IMR-90 (cell line): ENCODE data around the gene HMG20B. TPM values are rescaled to one million over a fixed set of nuclear protein-coding genes. Genes with fewer than 3 reads are reported as not detected.

Experiments used
- ATAC-seq: fragments of 200-7000 bp; cut with Tn5 transposase; 2 replicates; pipeline ENCODE4 v1.9.1; 2020; ENCODE audit warnings: low read depth, mild to moderate bottlenecking, moderate library complexity
- BruUV-seq: library from RNA; stranded (reverse); fragments of 400-500 nt; replicated peaks from 2 replicates; lab custom pipeline; 2021; lab: Mats Ljungman, UMichigan
- CTCF ChIA-PET: fragments of 300-600 bp; formaldehyde crosslinking; extraction: SDS; loops from one replicate; lab custom pipeline; 2021; ENCODE audit warnings: antibody characterized with exemption; lab: Yijun Ruan, JAX
- POLR2A ChIA-PET: fragments of 300-600 bp; sonication (Branson Sonifier 250); formaldehyde crosslinking; loops from one replicate; lab custom pipeline; 2022; ENCODE audit warnings: antibody characterized with exemption; ENCODE audit not compliant: unreplicated experiment; lab: Charles Lee
- DNase-seq: peaks from one replicate; pipeline ENCODE4 v3.0.0; 2013
- H2AFZ ChIP-seq: replicated peaks from 2 replicates; pipeline ENCODE3; 2013; ENCODE audit warnings: low read length, mild to moderate bottlenecking; ENCODE audit not compliant: poor library complexity
- H2AK5ac ChIP-seq: 2 replicates; pipeline ENCODE4 v1.6.1; 2013; ENCODE audit warnings: low read depth, low read length, inconsistent platforms
- H2AK9ac ChIP-seq: replicated peaks from 2 replicates; pipeline ENCODE3; 2013; ENCODE audit warnings: mild to moderate bottlenecking, low read depth, low read length, moderate library complexity; ENCODE audit not compliant: poor library complexity
- H2BK120ac ChIP-seq: 2 replicates; pipeline ENCODE4 v1.6.1; 2013; ENCODE audit warnings: low read depth, low read length, inconsistent platforms
- H2BK15ac ChIP-seq: 3 replicates; pipeline ENCODE4 v1.6.1; 2013; ENCODE audit warnings: low read depth, low read length, inconsistent platforms
- H2BK20ac ChIP-seq: 2 replicates; pipeline ENCODE4 v1.6.1; 2013; ENCODE audit warnings: low read depth, mild to moderate bottlenecking, inconsistent platforms, low read length, moderate library complexity
- H2BK5ac ChIP-seq: 2 replicates; pipeline ENCODE4 v1.6.1; 2013; ENCODE audit warnings: mild to moderate bottlenecking, low read depth, low read length, inconsistent platforms; ENCODE audit not compliant: poor library complexity, severe bottlenecking
- H3K14ac ChIP-seq: replicated peaks from 2 replicates; pipeline ENCODE4 v1.6.1; 2013; ENCODE audit warnings: low read depth, low read length, inconsistent platforms
- H3K18ac ChIP-seq: 2 replicates; pipeline ENCODE4 v1.6.1; 2013; ENCODE audit warnings: low read depth, low read length, control low read depth
- H3K23ac ChIP-seq: 2 replicates; pipeline ENCODE4 v1.6.1; 2013; ENCODE audit warnings: low read depth, low read length, inconsistent platforms
- H3K27ac ChIP-seq: 2 replicates; pipeline ENCODE4 v1.5.1; 2013; ENCODE audit warnings: mild to moderate bottlenecking, control low read depth, low read length; ENCODE audit not compliant: insufficient read depth
- H3K27me3 ChIP-seq: 2 replicates; pipeline ENCODE4 v1.6.1; 2013; ENCODE audit warnings: low read length; ENCODE audit not compliant: control insufficient read depth, insufficient read depth
- H3K36me3 ChIP-seq: 2 replicates; pipeline ENCODE4 v1.6.1; 2013; ENCODE audit warnings: low read length, mixed read lengths; ENCODE audit not compliant: control insufficient read depth, insufficient read depth
- H3K4ac ChIP-seq: 2 replicates; pipeline ENCODE4 v1.6.1; 2013; ENCODE audit warnings: low read depth, low read length, inconsistent platforms
- H3K4me1 ChIP-seq: 2 replicates; pipeline ENCODE4 v1.6.1; 2013; ENCODE audit warnings: low read length, mixed read lengths; ENCODE audit not compliant: control insufficient read depth, insufficient read depth
- H3K4me2 ChIP-seq: 2 replicates; pipeline ENCODE4 v1.6.1; 2013; ENCODE audit warnings: low read depth, mild to moderate bottlenecking, control low read depth, low read length, moderate library complexity
- H3K4me3 ChIP-seq: 2 replicates; pipeline ENCODE4 v1.5.1; 2013; ENCODE audit warnings: low read depth, mild to moderate bottlenecking, control low read depth, low read length, moderate library complexity; ENCODE audit not compliant: insufficient read depth
- H3K56ac ChIP-seq: 2 replicates; pipeline ENCODE4 v1.6.1; 2013; ENCODE audit warnings: low read length, inconsistent platforms; ENCODE audit not compliant: insufficient read depth; ENCODE audit errors: extremely low read depth
- H3K79me1 ChIP-seq, 2 experiments: 2 replicates each; pipeline ENCODE4 v1.6.1; 2013; ENCODE audit warnings: low read length in 2 of 2, inconsistent platforms in 1 of 2, low read depth in 1 of 2
- H3K9ac ChIP-seq: 2 replicates; pipeline ENCODE4 v1.6.1; 2013; ENCODE audit warnings: low read depth, low read length, control low read depth
- H3K9me1 ChIP-seq: 2 replicates; pipeline ENCODE4 v1.6.1; 2013; ENCODE audit warnings: low read length, inconsistent platforms; ENCODE audit not compliant: insufficient read depth
- H3K9me3 ChIP-seq: 2 replicates; pipeline ENCODE4 v1.6.1; 2013; ENCODE audit warnings: low read length; ENCODE audit not compliant: control insufficient read depth, insufficient read depth
- H4K20me1 ChIP-seq: 2 replicates; pipeline ENCODE4 v1.6.1; 2013; ENCODE audit warnings: low read length, inconsistent platforms; ENCODE audit not compliant: insufficient read depth
- H4K5ac ChIP-seq: 2 replicates; pipeline ENCODE4 v1.6.1; 2013; ENCODE audit warnings: mild to moderate bottlenecking, low read depth, low read length, control low read depth
- H4K8ac ChIP-seq, 2 experiments: 2 replicates each; pipeline ENCODE4 v1.6.1; 2013; ENCODE audit warnings: low read depth in 2 of 2, low read length in 2 of 2, control low read depth in 1 of 2, inconsistent platforms in 1 of 2
- H4K91ac ChIP-seq: 2 replicates; pipeline ENCODE4 v1.6.1; 2013; ENCODE audit warnings: low read depth, low read length, inconsistent platforms; ENCODE audit not compliant: insufficient read depth
- CEBPB ChIP-seq: IDR thresholded peaks from 2 replicates; pipeline ENCODE4 v1.6.1; 2012; ENCODE audit warnings: low read depth, low read length, improper control_type of control experiment
- CHD1 ChIP-seq: IDR thresholded peaks from 2 replicates; pipeline ENCODE4 v1.6.1; 2012; ENCODE audit warnings: low read depth, low read length, improper control_type of control experiment
- FOS ChIP-seq: fragments of 150-350 bp; IDR thresholded peaks from 2 replicates; pipeline ENCODE4 v1.6.1; 2016; ENCODE audit warnings: low read depth, low read length
- MXI1 ChIP-seq: IDR thresholded peaks from 2 replicates; pipeline ENCODE4 v1.6.1; 2012; ENCODE audit warnings: low read depth, mild to moderate bottlenecking, low read length, moderate library complexity, borderline replicate concordance
- RCOR1 ChIP-seq: IDR thresholded peaks from 2 replicates; pipeline ENCODE4 v1.6.1; 2012; ENCODE audit warnings: mild to moderate bottlenecking, low read length, improper control_type of control experiment; ENCODE audit not compliant: insufficient replicate concordance
- SMC3 ChIP-seq: fragments of 150-350 bp; IDR thresholded peaks from 2 replicates; pipeline ENCODE4 v1.6.1; 2016; ENCODE audit warnings: low read depth, mild to moderate bottlenecking, antibody characterized with exemption, low read length, moderate library complexity
- USF2 ChIP-seq: fragments of 150-350 bp; IDR thresholded peaks from 2 replicates; pipeline ENCODE4 v1.6.1; 2017; ENCODE audit warnings: mild to moderate bottlenecking, antibody characterized with exemption, low read length, low read depth
- WGBS, 2 experiments: methylation state at CpG; one replicate each; pipeline versions ENCODE4 v1.1.5 to v1.1.7; 2013; ENCODE audit warnings: missing lambda C conversion rate in 2 of 2; ENCODE audit not compliant: insufficient read length in 1 of 2; ENCODE audit errors: extremely low coverage in 2 of 2; 5-methylcytosine and 5-hydroxymethylcytosine counted together
- dilution Hi-C: fragments of 300-500 bp; cut with HindIII; formaldehyde crosslinking; loops from one replicate; pipeline ENCODE4 v1.14.3; 2018; ENCODE audit warnings: low sequenced_read_pairs; ENCODE audit not compliant: unreplicated experiment
- in situ Hi-C: fragments of 300-500 bp; cut with MboI; formaldehyde crosslinking; loops from 3 replicates; pipeline ENCODE4 v1.14.3; 2019; ENCODE audit warnings: low sequenced_read_pairs, inconsistent platforms, mixed read lengths
- intact Hi-C: fragments of 100-400 bp; cut with micrococcal nuclease; formaldehyde crosslinking; loops from 2 replicates; pipeline ENCODE4 v1.10.0; 2022
- polyA plus RNA-seq, 3 experiments: library from polyadenylated mRNA; depleted of rRNA; stranded (reverse); fragments of >200 nt; gene quantifications; 2 replicates each; pipeline ENCODE4 v1.2.3, GENCODE V29; 2012; ENCODE audit warnings: low replicate concordance in 1 of 3
- total RNA-seq: library from RNA; depleted of rRNA; stranded (reverse); fragments of >200 nt; gene quantifications from 2 replicates; pipeline ENCODE4 v1.2.3, GENCODE V29; 2012

Gene HMG20B
- total and polyA plus RNA-seq, 2 of the 4 experiments (the other 2 are of a cell fraction), result 57.5 to 63.8 TPM

- intact Hi-C loops, result no loop called here
- no peak overlapping the region for H4K91ac ChIP-seq
- H3K4ac ChIP-seq, result no peak overlapping the region
- H3K79me1 ChIP-seq, result no peaks in the 10 kb centered on the region
- H3K27me3 ChIP-seq, result peaks cover 2% of the 10 kb centered on the region; the same call in 1 of the 2 replicates
- no peak overlapping the region for H3K4me2 ChIP-seq
- H3K27ac ChIP-seq, result no peak overlapping the region
- H3K9ac ChIP-seq, result no peak overlapping the region
- H3K56ac ChIP-seq, result no peak overlapping the region
- H2BK120ac ChIP-seq, result no peak overlapping the region
- no peak overlapping the region for H2BK20ac ChIP-seq
- no peaks in the 10 kb centered on the region; the same call in 1 of the 2 replicates for H3K9me3 ChIP-seq
- ChIA-PET POLR2A (no interaction called here), CTCF (no interaction called here)
- H2AFZ ChIP-seq, result no peak overlapping the region
- no peak overlapping the region for H3K4me3 ChIP-seq
- H3K36me3 ChIP-seq, result peaks cover 2% of the 10 kb centered on the region; the same call in 1 of the 2 replicates
- no peaks in the 10 kb centered on the region for H4K20me1 ChIP-seq
- H2AK5ac ChIP-seq, result no peak overlapping the region
- TF ChIP-seq CEBPB, result no peak
- no peak for TF ChIP-seq RCOR1
- no peak for TF ChIP-seq FOS
- TF ChIP-seq USF2, result no peak
- no peak for TF ChIP-seq MXI1
- TF ChIP-seq CHD1, result no peak
- TF ChIP-seq SMC3, result no peak
- no peak overlapping the region for H2AK9ac ChIP-seq
- dilution Hi-C loops, result no loop called here
- H2BK5ac ChIP-seq, result no peak overlapping the region
- no peaks in the 10 kb centered on the region for H3K9me1 ChIP-seq
- H4K8ac ChIP-seq, result no peak overlapping the region
- WGBS, 2 experiments, result 75% methylated on average over 31 of the region's 34 CpGs; no CpG with 5 or more reads in 1 of the 2 experiments
- H3K4me1 ChIP-seq, result no peaks in the 10 kb centered on the region
- no peak overlapping the region for H4K5ac ChIP-seq
- no peak for DNase-seq
- no peak overlapping the region for H3K14ac ChIP-seq
- no peak overlapping the region for H3K23ac ChIP-seq
- ATAC-seq, result no peak
- H2BK15ac ChIP-seq, result no peak overlapping the region
- in situ Hi-C loops, result no loop called here
- no peak overlapping the region for H3K18ac ChIP-seq
- no TSS peak for BruUV-seq
Measured at GRCh38 chr19:3595521-3596061, 22.8 kb downstream of the HMG20B start.
